Erythroblast (primary cell): ENCODE data around the gene KRTAP10-1.

Experiments
- DNase-seq, 2 experiments: peaks; one replicate each; lab custom pipeline; 2025; lab: John Stamatoyannopoulos, UW
- GATA1 ChIP-seq: IDR thresholded peaks from 2 replicates; pipeline ENCODE4 v1.6.1; 2011; ENCODE audit warnings: low read depth, mild to moderate bottlenecking, control low read depth, low read length, moderate library complexity
- POLR2A ChIP-seq: IDR thresholded peaks from 2 replicates; pipeline ENCODE4 v1.6.1; 2011; ENCODE audit warnings: mild to moderate bottlenecking, low read length

Gene KRTAP10-1

GRCh38 chr21:44533121-44533890 is 6.7 kb downstream of the KRTAP10-1 start:
- DNase-seq, result no peak
- TF ChIP-seq POLR2A, result no peak
- TF ChIP-seq GATA1, result no peak

- DNase-seq, result no peak
- TF ChIP-seq POLR2A, result no peak
- no peak for TF ChIP-seq GATA1
These were observed 7.3 kb downstream of the KRTAP10-1 start for GRCh38 chr21:44532712-44533111.

- no peak for DNase-seq
- TF ChIP-seq GATA1 (no peak), POLR2A (no peak)
These were observed 8.1 kb downstream of the KRTAP10-1 start for GRCh38 chr21:44531606-44532564.

- no peak for TF ChIP-seq POLR2A
- TF ChIP-seq GATA1, result no peak
- DNase-seq, result no peak
These were observed 8.9 kb downstream of the KRTAP10-1 start for GRCh38 chr21:44530903-44531605.

- TF ChIP-seq POLR2A, result no peak
- no peak for TF ChIP-seq GATA1
- no peak for DNase-seq
These were observed 9.6 kb downstream of the KRTAP10-1 start for GRCh38 chr21:44530221-44530902.

- no peak for TF ChIP-seq POLR2A
- TF ChIP-seq GATA1, result no peak
- no peak for DNase-seq
These were observed 10.4 kb downstream of the KRTAP10-1 start for GRCh38 chr21:44529503-44530125.

GRCh38 chr21:44529011-44529421 is 11.0 kb downstream of the KRTAP10-1 start:
- DNase-seq, result no peak
- TF ChIP-seq POLR2A, result no peak
- TF ChIP-seq GATA1, result no peak

GRCh38 chr21:44528634-44528995 is 11.4 kb downstream of the KRTAP10-1 start:
- TF ChIP-seq GATA1 (no peak), POLR2A (no peak)
- DNase-seq, result no peak

- TF ChIP-seq GATA1 (no peak), POLR2A (no peak)
- DNase-seq, result no peak
These were observed 11.9 kb downstream of the KRTAP10-1 start for GRCh38 chr21:44527983-44528633.

GRCh38 chr21:44527156-44527982 is 12.6 kb downstream of the KRTAP10-1 start:
- DNase-seq, result no peak
- TF ChIP-seq GATA1 (no peak), POLR2A (no peak)

GRCh38 chr21:44526096-44526997 is 13.6 kb downstream of the KRTAP10-1 start:
- DNase-seq, result no peak
- TF ChIP-seq GATA1 (no peak), POLR2A (no peak)
